Fibroblast of pulmonary artery (primary cell): Measurements from ENCODE around the gene CBFA2T3.

ENCODE experiments used
- DNase-seq: peaks from one replicate; pipeline ENCODE4 v3.0.0-alpha.2; 2010; ENCODE audit warnings: low read depth
- H3K4me3 ChIP-seq: replicated peaks from 2 replicates; pipeline ENCODE4 v1.5.1; 2011; ENCODE audit warnings: low read depth, mild to moderate bottlenecking, control low read depth, low read length, moderate library complexity
- TF ChIP-seq, protein P1 (sequence below): IDR thresholded peaks from 2 replicates; pipeline ENCODE4 v1.5.1; 2011; ENCODE audit warnings: mild to moderate bottlenecking, control low read depth, low read length, inconsistent platforms; ENCODE audit errors: missing control alignments

The CBFA2T3 gene

GRCh38 chr16:88934066-88934667 is 42.8 kb downstream of the CBFA2T3 start:
- H3K4me3 ChIP-seq: no peak overlapping the region
- DNase-seq: no peak
- TF ChIP-seq, protein P1, sequence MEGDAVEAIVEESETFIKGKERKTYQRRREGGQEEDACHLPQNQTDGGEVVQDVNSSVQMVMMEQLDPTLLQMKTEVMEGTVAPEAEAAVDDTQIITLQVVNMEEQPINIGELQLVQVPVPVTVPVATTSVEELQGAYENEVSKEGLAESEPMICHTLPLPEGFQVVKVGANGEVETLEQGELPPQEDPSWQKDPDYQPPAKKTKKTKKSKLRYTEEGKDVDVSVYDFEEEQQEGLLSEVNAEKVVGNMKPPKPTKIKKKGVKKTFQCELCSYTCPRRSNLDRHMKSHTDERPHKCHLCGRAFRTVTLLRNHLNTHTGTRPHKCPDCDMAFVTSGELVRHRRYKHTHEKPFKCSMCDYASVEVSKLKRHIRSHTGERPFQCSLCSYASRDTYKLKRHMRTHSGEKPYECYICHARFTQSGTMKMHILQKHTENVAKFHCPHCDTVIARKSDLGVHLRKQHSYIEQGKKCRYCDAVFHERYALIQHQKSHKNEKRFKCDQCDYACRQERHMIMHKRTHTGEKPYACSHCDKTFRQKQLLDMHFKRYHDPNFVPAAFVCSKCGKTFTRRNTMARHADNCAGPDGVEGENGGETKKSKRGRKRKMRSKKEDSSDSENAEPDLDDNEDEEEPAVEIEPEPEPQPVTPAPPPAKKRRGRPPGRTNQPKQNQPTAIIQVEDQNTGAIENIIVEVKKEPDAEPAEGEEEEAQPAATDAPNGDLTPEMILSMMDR: no peak

DNA sequence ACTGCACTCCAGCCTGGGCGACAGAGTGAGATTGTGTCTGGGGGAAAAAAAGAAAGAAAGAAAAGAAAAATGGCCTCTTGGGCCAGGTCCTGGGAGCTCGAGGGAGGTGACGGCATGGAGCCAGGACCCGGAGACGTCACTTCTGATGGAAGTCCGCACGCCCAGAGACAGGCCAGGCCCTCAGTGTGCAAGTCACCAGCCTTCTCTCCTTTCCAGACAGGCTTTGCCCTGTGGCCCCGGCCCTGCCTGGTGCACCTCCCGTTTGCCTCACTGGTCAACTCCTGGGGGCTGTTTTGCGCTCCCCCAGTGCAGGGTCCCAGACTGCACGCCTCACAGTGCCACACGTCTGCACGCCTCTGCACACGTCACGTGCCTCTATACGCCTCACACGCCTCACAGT is 44.1 kb downstream of the CBFA2T3 start:
- TF ChIP-seq, protein P1: no peak
- no peak overlapping the region for H3K4me3 ChIP-seq
- no peak for DNase-seq

- DNase-seq: no peak
- no peak overlapping the region for H3K4me3 ChIP-seq
- TF ChIP-seq, protein P1: no peak
Measured at GRCh38 chr16:88931936-88932335, 45.1 kb downstream of the CBFA2T3 start.

GRCh38 chr16:88931373-88931900 is 45.6 kb downstream of the CBFA2T3 start:
- TF ChIP-seq, protein P1: no peak
- no peak overlapping the region for H3K4me3 ChIP-seq
- no peak for DNase-seq

DNA sequence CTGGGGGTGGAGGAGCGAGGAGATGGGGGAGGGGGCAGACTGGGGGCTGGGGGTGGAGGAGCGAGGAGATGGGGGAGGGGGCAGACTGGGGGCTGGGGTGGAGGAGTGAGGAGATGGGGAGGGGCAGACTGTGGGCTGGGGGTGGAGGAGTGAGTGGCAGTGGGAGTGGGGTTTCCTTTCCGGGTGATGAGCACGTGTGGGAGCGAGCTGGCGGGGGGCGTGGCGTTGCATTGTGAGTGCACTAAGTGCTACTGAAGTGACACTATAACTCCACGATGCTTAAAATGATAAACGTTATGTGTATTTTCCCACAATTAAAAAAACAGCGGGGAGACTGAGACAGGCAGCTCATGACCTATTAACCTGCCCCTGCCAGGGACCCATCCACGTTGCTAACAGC is 46.3 kb downstream of the CBFA2T3 start:
- H3K4me3 ChIP-seq: no peak overlapping the region

GRCh38 chr16:88929091-88929445 is 47.9 kb downstream of the CBFA2T3 start:
- no peak for DNase-seq
- H3K4me3 ChIP-seq: no peak overlapping the region
- TF ChIP-seq, protein P1: no peak

More for the DNA sequence above, 46.3 kb downstream of the CBFA2T3 start:
- TF ChIP-seq, protein P1: no peak
- no peak for DNase-seq
